PC-3 (cell line): Measurements from ENCODE around the gene RNF150.

Source experiments
- CTCF ChIP-seq: fragments of 300-600 bp; sonication (generic); conservative IDR thresholded peaks from 2 replicates; pipeline ENCODE4 v1.5.1; 2017; ENCODE audit warnings: antibody characterized with exemption, low read depth, mild to moderate bottlenecking, low read length
- EZH2 ChIP-seq: fragments of 300-600 bp; sonication (generic); IDR thresholded peaks from one replicate; pipeline ENCODE4 v1.6.1; 2017; ENCODE audit warnings: antibody characterized with exemption, mild to moderate bottlenecking, low read length; ENCODE audit not compliant: unreplicated experiment

DNA sequence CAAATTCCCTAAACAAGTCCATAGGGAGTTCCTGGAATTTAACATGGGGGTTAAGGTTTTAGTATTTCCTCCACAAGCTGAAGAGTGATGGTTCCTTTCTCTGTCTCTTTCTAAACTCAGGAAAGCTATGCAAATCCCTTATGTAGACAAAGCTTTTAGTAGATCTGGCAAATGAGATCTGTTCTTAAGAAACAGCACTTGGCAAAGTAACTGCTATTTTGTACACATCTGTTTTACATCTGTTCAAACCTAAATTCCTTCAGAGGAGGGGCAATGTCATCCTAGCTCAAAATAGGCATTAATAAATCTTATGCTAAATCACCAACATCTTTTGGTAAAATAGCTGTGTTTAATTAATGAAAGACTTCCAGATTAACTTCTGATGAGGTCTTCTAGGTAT is 239.3 kb downstream of the RNF150 start:
- no peak for TF ChIP-seq CTCF
- no peak for TF ChIP-seq EZH2
